MM.1S (cell line): Measurements from ENCODE around the gene CCL13.

Experiments used
- CTCF ChIP-seq: fragments of 300-600 bp; sonication (generic); IDR thresholded peaks from 2 replicates; pipeline ENCODE4 v1.5.1; 2016; ENCODE audit warnings: antibody characterized with exemption, low read length, mixed read lengths
- EZH2 ChIP-seq: fragments of 300-600 bp; sonication (generic); optimal IDR thresholded peaks from 2 replicates; pipeline ENCODE3; 2017; ENCODE audit warnings: low read depth, mild to moderate bottlenecking, antibody characterized with exemption, low read length, mixed read lengths
- EZH2phosphoT487 ChIP-seq: fragments of 300-600 bp; sonication (generic); IDR thresholded peaks from 2 replicates; pipeline ENCODE4 v1.6.1; 2018; ENCODE audit warnings: antibody characterized with exemption, low read length

GRCh38 chr17:34313164-34313563, 43.1 kb upstream of the CCL13 start:
- TF ChIP-seq CTCF = no peak
- TF ChIP-seq EZH2 = no peak
- TF ChIP-seq EZH2phosphoT487 = no peak
